ENCODE measurements around the gene GALC.

Gene GALC

DNA sequence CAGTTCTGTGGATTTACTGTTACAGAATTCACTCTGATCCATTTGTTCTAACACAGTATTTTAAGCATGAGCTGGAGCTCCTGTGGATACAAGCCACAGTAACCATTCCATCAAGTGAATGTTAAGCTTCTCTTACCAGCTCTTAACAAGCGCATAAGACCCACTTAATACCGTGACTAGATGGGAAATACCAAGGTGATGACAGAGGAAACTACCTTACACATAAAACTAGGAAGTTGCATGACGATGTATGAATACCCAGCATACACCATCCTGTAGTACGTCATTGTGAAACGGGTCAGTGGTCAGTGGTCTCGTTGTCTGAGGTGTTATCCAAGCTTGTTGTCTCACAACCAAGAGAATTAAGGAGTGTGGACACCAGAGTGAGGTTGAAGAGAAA, 2.0 kb upstream of the GALC start:
- TF ChIP-seq, protein P1, sequence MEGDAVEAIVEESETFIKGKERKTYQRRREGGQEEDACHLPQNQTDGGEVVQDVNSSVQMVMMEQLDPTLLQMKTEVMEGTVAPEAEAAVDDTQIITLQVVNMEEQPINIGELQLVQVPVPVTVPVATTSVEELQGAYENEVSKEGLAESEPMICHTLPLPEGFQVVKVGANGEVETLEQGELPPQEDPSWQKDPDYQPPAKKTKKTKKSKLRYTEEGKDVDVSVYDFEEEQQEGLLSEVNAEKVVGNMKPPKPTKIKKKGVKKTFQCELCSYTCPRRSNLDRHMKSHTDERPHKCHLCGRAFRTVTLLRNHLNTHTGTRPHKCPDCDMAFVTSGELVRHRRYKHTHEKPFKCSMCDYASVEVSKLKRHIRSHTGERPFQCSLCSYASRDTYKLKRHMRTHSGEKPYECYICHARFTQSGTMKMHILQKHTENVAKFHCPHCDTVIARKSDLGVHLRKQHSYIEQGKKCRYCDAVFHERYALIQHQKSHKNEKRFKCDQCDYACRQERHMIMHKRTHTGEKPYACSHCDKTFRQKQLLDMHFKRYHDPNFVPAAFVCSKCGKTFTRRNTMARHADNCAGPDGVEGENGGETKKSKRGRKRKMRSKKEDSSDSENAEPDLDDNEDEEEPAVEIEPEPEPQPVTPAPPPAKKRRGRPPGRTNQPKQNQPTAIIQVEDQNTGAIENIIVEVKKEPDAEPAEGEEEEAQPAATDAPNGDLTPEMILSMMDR (IDR thresholded peaks at IDR 0.05; ENCODE audit: low read depth, low read length), result no peak
- DNase-seq (ENCODE audit: low read depth, low spot score), result no peak
- H3K4me3 ChIP-seq (ENCODE audit: low read depth, low read length), result no peak overlapping the region
- in situ Hi-C loops (cut with HindIII; ENCODE audit: low sequenced_read_pairs), result no loop called here

DNA sequence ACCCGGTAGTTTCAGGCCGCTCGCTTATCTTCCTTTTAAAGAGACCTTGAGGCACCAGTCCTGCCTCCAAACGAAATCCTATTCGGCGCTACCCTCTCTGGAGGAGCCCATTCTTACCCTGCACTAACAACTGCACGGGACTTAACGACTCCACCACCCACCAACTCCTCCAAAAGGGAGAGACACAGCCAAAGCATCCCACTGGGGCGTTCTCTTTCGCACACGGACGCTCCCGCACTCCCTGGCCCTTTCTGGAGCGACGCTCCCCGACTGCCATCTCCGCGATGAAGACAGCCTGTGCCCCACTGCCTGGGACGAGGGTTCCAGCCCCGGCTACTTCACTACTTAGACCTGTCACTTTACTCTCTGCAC, 650 bp downstream of the GALC start:
- in situ Hi-C loops (cut with HindIII; ENCODE audit: low sequenced_read_pairs), result no loop called here
- H3K4me3 ChIP-seq (ENCODE audit: low read depth, low read length), result peak overlapping the region; percentile 62
- TF ChIP-seq, protein P1 (IDR thresholded peaks at IDR 0.05; ENCODE audit: low read depth, low read length), result no peak
- no peak for DNase-seq (ENCODE audit: low read depth, low spot score)

DNA sequence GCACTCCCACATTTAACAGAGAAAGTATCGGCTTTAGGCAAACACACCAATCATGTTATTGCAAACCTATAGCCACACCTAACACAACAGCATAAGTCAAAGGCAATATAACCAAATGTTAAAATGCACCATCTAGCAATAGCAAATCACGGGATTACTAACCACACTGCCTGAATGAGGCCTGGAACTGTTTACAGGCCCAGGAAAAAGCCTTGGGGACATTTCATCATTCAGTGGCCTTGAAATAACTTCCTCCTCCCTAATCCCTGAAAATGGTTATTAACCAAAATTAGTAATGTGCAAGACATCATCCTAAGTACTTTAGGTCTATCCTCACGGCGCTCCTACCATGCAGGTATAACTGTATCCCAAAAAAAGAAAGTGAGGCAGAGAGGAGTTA, 2.3 kb downstream of the GALC start:
- no peak overlapping the region for H3K4me3 ChIP-seq (ENCODE audit: low read depth, low read length)
- TF ChIP-seq, protein P1 (IDR thresholded peaks at IDR 0.05; ENCODE audit: low read depth, low read length), result no peak
- in situ Hi-C loops (cut with HindIII; ENCODE audit: low sequenced_read_pairs), result no loop called here
- no peak for DNase-seq (ENCODE audit: low read depth, low spot score)

DNA sequence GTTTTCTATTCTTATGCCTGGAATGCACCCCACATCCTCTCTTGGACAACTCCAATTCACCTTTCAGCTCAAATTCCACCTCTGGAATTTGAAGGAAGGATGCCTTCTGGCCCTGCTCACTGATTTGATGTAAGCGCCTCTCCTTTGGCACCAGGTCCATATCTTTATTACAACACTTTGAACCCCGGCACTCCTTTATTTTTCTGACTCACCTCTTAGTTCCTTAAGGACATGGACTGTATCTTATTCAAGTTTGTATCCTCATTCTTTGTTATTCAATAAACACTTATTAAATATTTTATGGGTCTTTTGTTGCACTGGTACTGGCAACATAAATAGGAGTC, 3.1 kb downstream of the GALC start:
- TF ChIP-seq, protein P1 (IDR thresholded peaks at IDR 0.05; ENCODE audit: low read depth, low read length), result no peak
- no peak overlapping the region for H3K4me3 ChIP-seq (ENCODE audit: low read depth, low read length)
- no peak for DNase-seq (ENCODE audit: low read depth, low spot score)
- in situ Hi-C loops (cut with HindIII; ENCODE audit: low sequenced_read_pairs), result no loop called here

DNA sequence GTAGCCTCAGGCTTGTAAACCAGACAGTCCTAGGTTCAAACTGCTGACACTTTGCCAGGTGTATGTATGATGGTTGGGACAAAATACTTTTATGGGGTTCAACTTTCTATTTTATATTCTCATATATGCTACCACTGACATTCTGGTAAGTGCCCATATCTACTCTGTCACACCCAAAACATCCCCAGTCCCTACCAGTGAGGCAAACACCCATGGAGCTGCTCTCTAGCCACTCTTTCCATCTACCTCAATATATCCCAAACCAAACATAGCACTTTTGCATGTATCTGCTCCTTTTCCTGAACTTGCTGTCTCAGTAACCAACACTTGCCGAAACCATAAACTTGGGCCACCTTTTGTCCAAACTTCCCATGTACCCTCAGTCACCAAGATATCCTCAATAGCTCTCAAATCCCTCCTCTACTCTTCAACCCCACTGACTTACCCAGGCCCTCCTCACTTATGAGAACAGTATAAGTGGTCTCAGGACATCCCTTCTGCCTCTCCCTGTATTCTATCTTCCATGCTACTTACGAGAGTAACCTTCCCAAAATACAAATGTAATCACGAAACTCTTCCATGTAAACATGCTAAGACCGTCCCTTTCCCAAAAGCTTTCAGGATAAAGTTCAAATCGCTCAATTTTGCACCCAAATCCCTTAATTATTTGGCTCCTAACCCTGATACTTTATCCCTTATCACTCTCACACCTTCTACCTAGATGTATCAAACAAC, 3.6 kb downstream of the GALC start:
- TF ChIP-seq, protein P1 (IDR thresholded peaks at IDR 0.05; ENCODE audit: low read depth, low read length), result no peak
- no peak for DNase-seq (ENCODE audit: low read depth, low spot score)
- H3K4me3 ChIP-seq (ENCODE audit: low read depth, low read length), result no peak overlapping the region
- in situ Hi-C loops (cut with HindIII; ENCODE audit: low sequenced_read_pairs), result no loop called here

DNA sequence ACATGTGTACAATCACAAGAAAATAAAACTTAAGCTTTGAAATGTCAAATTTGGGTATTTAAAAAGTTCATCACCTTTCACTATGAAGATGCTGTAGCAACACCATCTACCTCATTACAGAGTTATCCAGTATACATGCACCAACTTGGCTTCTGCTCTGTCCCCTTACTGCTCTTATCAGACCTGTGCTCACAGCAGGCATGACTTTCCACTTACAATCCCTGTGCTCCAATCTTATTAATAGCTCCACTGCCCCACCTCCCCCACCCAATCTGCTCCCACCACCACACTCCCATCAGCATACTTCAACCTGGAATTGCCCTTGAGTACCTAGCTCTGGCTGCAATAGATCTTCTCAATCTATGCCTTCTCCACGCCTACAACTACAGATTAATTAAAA, 13.3 kb downstream of the GALC start:
- no peak overlapping the region for H3K4me3 ChIP-seq (ENCODE audit: low read depth, low read length)
- TF ChIP-seq, protein P1 (IDR thresholded peaks at IDR 0.05; ENCODE audit: low read depth, low read length), result no peak
- in situ Hi-C loops (cut with HindIII; ENCODE audit: low sequenced_read_pairs), result no loop called here
- DNase-seq (ENCODE audit: low read depth, low spot score), result no peak

Measured in astrocyte of the spinal cord (primary cell).